BLaER1 treated with 17β-estradiol and CSF1 and Interleukin-3, amounts not matched to agents 10 nM and 100 nM (cell line): ENCODE results near the gene SLX4IP.

ENCODE experiments used
- H3K27ac ChIP-seq, 11 experiments: shearing (Covaris generic); formaldehyde crosslinking; 2 replicates each; pipeline ENCODE4 v1.8.1; 2022
- H3K27me3 ChIP-seq, 11 experiments: shearing (Covaris generic); formaldehyde crosslinking; 2 replicates each; pipeline ENCODE4 v1.8.1; 2022
- H3K36me3 ChIP-seq, 11 experiments: shearing (Covaris generic); formaldehyde crosslinking; 2 replicates each; pipeline ENCODE4 v1.8.1; 2022
- H3K4me1 ChIP-seq, 10 experiments: shearing (Covaris generic); formaldehyde crosslinking; 2 replicates each; pipeline ENCODE4 v1.8.1; 2022
- H3K4me2 ChIP-seq, 11 experiments: shearing (Covaris generic); formaldehyde crosslinking; 2 replicates each; pipeline ENCODE4 v1.8.1; 2022
- H3K4me3 ChIP-seq, 10 experiments: shearing (Covaris generic); formaldehyde crosslinking; 2 replicates each; pipeline ENCODE4 v1.8.1; 2022
- H3K9ac ChIP-seq, 11 experiments: shearing (Covaris generic); formaldehyde crosslinking; 2 replicates each; pipeline ENCODE4 v1.8.1; 2022
- H3K9me3 ChIP-seq, 11 experiments: shearing (Covaris generic); formaldehyde crosslinking; replicated peaks in 1 of 11; 2 replicates each; pipeline ENCODE4 v1.8.1; 2022
- H4K20me1 ChIP-seq, 11 experiments: shearing (Covaris generic); formaldehyde crosslinking; 2 replicates each; pipeline ENCODE4 v1.8.1; 2022
- Cebpa-rat ChIP-seq, 11 experiments: shearing (Covaris generic); IDR thresholded peaks; 2 replicates each; pipeline ENCODE4 v1.8.1; 2022

Gene SLX4IP

GRCh38 chr20:10594296-10594868, 159.3 kb downstream of the SLX4IP start:
- Histone ChIP-seq H3K4me3 (no peak overlapping the region), H3K9ac (no peak overlapping the region), H3K36me3 (peaks cover 0 to 15% (median 0%) of the 10 kb centered on the region in 11 experiments; a peak in 5 of 22 replicates), H3K27ac (no peak overlapping the region), H3K4me2 (no peak overlapping the region), H3K4me1 (no peaks in the 10 kb centered on the region), H3K27me3 (no peaks in the 10 kb centered on the region), H4K20me1 (no peaks in the 10 kb centered on the region), H3K9me3 (no peaks in the 10 kb centered on the region)
- no peak for TF ChIP-seq Cebpa-rat (IDR thresholded peaks at IDR 0.05)

GRCh38 chr20:10595266-10595665, 160.2 kb downstream of the SLX4IP start:
- H3K27ac ChIP-seq: no peak overlapping the region
- no peak overlapping the region for H3K4me2 ChIP-seq
- no peak overlapping the region for H3K9ac ChIP-seq

GRCh38 chr20:10595985-10596384, 160.9 kb downstream of the SLX4IP start:
- H3K9me3 ChIP-seq: no peaks in the 10 kb centered on the region
- no peak overlapping the region for H3K4me2 ChIP-seq
- no peaks in the 10 kb centered on the region for H4K20me1 ChIP-seq
- H3K36me3 ChIP-seq: peaks cover 0 to 28% (median 5%) of the 10 kb centered on the region in 11 experiments; a peak in 8 of 22 replicates
- no peak overlapping the region for H3K9ac ChIP-seq
- no peaks in the 10 kb centered on the region for H3K4me1 ChIP-seq
- H3K27me3 ChIP-seq: no peaks in the 10 kb centered on the region
- TF ChIP-seq Cebpa-rat (IDR thresholded peaks at IDR 0.05): no peak
- no peak overlapping the region for H3K4me3 ChIP-seq
- no peak overlapping the region for H3K27ac ChIP-seq

More at GRCh38 chr20:10595266-10595665, 160.2 kb downstream of the SLX4IP start:
- peaks cover 0 to 23% (median 0%) of the 10 kb centered on the region in 11 experiments; a peak in 7 of 22 replicates for H3K36me3 ChIP-seq
- TF ChIP-seq Cebpa-rat (IDR thresholded peaks at IDR 0.05): no peak
- no peaks in the 10 kb centered on the region for H3K27me3 ChIP-seq
- H3K4me3 ChIP-seq: no peak overlapping the region
- no peaks in the 10 kb centered on the region for H3K4me1 ChIP-seq
- no peaks in the 10 kb centered on the region for H4K20me1 ChIP-seq
- H3K9me3 ChIP-seq: no peaks in the 10 kb centered on the region

- no peak overlapping the region for H3K4me2 ChIP-seq
- no peaks in the 10 kb centered on the region for H3K9me3 ChIP-seq
- no peaks in the 10 kb centered on the region for H4K20me1 ChIP-seq
- H3K4me3 ChIP-seq: no peak overlapping the region
- no peaks in the 10 kb centered on the region for H3K27me3 ChIP-seq
- TF ChIP-seq Cebpa-rat (IDR thresholded peaks at IDR 0.05): no peak
- peaks cover 0 to 34% (median 10%) of the 10 kb centered on the region in 11 experiments; a peak in 11 of 22 replicates for H3K36me3 ChIP-seq
- H3K9ac ChIP-seq: no peak overlapping the region
- no peak overlapping the region for H3K27ac ChIP-seq
- H3K4me1 ChIP-seq: no peaks in the 10 kb centered on the region
Measured at GRCh38 chr20:10596710-10597121, 161.6 kb downstream of the SLX4IP start.

- no peak overlapping the region for H3K4me3 ChIP-seq
- H3K27me3 ChIP-seq: no peaks in the 10 kb centered on the region
- H3K4me1 ChIP-seq: no peaks in the 10 kb centered on the region
- no peak for TF ChIP-seq Cebpa-rat (IDR thresholded peaks at IDR 0.05)
- no peaks in the 10 kb centered on the region for H4K20me1 ChIP-seq
- H3K9me3 ChIP-seq: no peaks in the 10 kb centered on the region
- H3K27ac ChIP-seq: no peak overlapping the region
- no peak overlapping the region for H3K4me2 ChIP-seq
- no peak overlapping the region for H3K9ac ChIP-seq
- H3K36me3 ChIP-seq: peaks cover 0 to 41% (median 16%) of the 10 kb centered on the region in 11 experiments; a peak in 11 of 22 replicates
Measured at GRCh38 chr20:10597637-10598036, 162.5 kb downstream of the SLX4IP start.

- Histone ChIP-seq H3K27ac (no peak overlapping the region), H3K27me3 (no peaks in the 10 kb centered on the region), H3K36me3 (peaks cover 0 to 61% (median 20%) of the 10 kb centered on the region in 11 experiments; a peak in 13 of 22 replicates), H3K4me1 (peaks cover 0 to 7% (median 0%) of the 10 kb centered on the region in 10 experiments; a peak in 4 of 20 replicates), H3K9ac (no peak overlapping the region), H4K20me1 (no peaks in the 10 kb centered on the region), H3K9me3 (no peaks in the 10 kb centered on the region), H3K4me2 (no peak overlapping the region), H3K4me3 (no peak overlapping the region)
- TF ChIP-seq Cebpa-rat (IDR thresholded peaks at IDR 0.05): no peak
Measured at GRCh38 chr20:10602221-10602871, 167.2 kb downstream of the SLX4IP start.

- Histone ChIP-seq H3K4me1 (peaks cover 0 to 7% (median 0%) of the 10 kb centered on the region in 10 experiments; a peak in 4 of 20 replicates), H3K9ac (no peak overlapping the region), H4K20me1 (no peaks in the 10 kb centered on the region), H3K27ac (no peak overlapping the region), H3K36me3 (peaks cover 0 to 56% (median 24%) of the 10 kb centered on the region in 11 experiments; a peak in 13 of 22 replicates), H3K4me2 (no peak overlapping the region), H3K27me3 (no peaks in the 10 kb centered on the region), H3K9me3 (no peaks in the 10 kb centered on the region), H3K4me3 (no peak overlapping the region)
- TF ChIP-seq Cebpa-rat (IDR thresholded peaks at IDR 0.05): no peak
Measured at GRCh38 chr20:10603378-10603777, 168.3 kb downstream of the SLX4IP start.

GRCh38 chr20:10603971-10604864, 169.1 kb downstream of the SLX4IP start:
- Histone ChIP-seq H3K4me2 (no peak overlapping the region), H3K36me3 (peaks cover 0 to 52% (median 24%) of the 10 kb centered on the region in 11 experiments; a peak in 13 of 22 replicates), H3K27ac (no peak overlapping the region), H4K20me1 (no peaks in the 10 kb centered on the region), H3K9me3 (no peaks in the 10 kb centered on the region), H3K4me3 (no peak overlapping the region), H3K9ac (no peak overlapping the region), H3K4me1 (peaks cover 0 to 7% (median 0%) of the 10 kb centered on the region in 10 experiments; a peak in 4 of 20 replicates), H3K27me3 (no peaks in the 10 kb centered on the region)
- no peak for TF ChIP-seq Cebpa-rat (IDR thresholded peaks at IDR 0.05)

GRCh38 chr20:10604865-10605440, 169.8 kb downstream of the SLX4IP start:
- no peaks in the 10 kb centered on the region for H3K27me3 ChIP-seq
- H3K4me1 ChIP-seq: peaks cover 0 to 7% (median 0%) of the 10 kb centered on the region in 10 experiments; a peak in 6 of 20 replicates
- H3K4me3 ChIP-seq: no peak overlapping the region
- no peak overlapping the region for H3K4me2 ChIP-seq
- no peaks in the 10 kb centered on the region for H3K9me3 ChIP-seq
- H3K27ac ChIP-seq: no peak overlapping the region
- H4K20me1 ChIP-seq: no peaks in the 10 kb centered on the region
- H3K9ac ChIP-seq: no peak overlapping the region
- peaks cover 0 to 45% (median 24%) of the 10 kb centered on the region in 11 experiments; a peak in 12 of 22 replicates for H3K36me3 ChIP-seq
- no peak for TF ChIP-seq Cebpa-rat (IDR thresholded peaks at IDR 0.05)
